Caco-2 (cell line): ENCODE data around the gene UBE2K. TPM values are rescaled to one million over a fixed set of nuclear protein-coding genes. Genes with fewer than 3 reads are reported as not detected.
"Not testable (repeated sequence)": the region's sequence is repeated elsewhere in the genome, so short reads cannot be mapped to it uniquely, and the experiment has no call there.

ENCODE experiments used
- BruUV-seq: library from RNA; stranded (reverse); fragments of 400-500 nt; replicated peaks from 2 replicates; lab custom pipeline; 2021; lab: Mats Ljungman, UMichigan
- CTCF ChIA-PET: fragments of 300-600 bp; sonication (Branson Sonifier 250); formaldehyde crosslinking; loops from one replicate; lab custom pipeline; 2022; ENCODE audit warnings: antibody characterized with exemption; lab: Charles Lee
- POLR2A ChIA-PET: fragments of 300-600 bp; sonication (Branson Sonifier 250); formaldehyde crosslinking; loops from one replicate; lab custom pipeline; 2022; ENCODE audit warnings: antibody characterized with exemption; lab: Charles Lee
- DNase-seq, 2 experiments: peaks; one replicate each; pipeline versions ENCODE4 v3.0.0 to v3.0.0-alpha.2; 2020 to 2022
- H3K27me3 ChIP-seq: replicated peaks from 2 replicates; pipeline ENCODE4 v1.6.0; 2011; ENCODE audit warnings: low read length; ENCODE audit not compliant: control insufficient read depth, insufficient read depth
- H3K36me3 ChIP-seq: 2 replicates; pipeline ENCODE4 v1.5.1; 2011; ENCODE audit warnings: low read length; ENCODE audit not compliant: control insufficient read depth, insufficient read depth
- H3K4me1 ChIP-seq: fragments of 250-450 bp; sonication (Bioruptor Pico); 2 replicates; pipeline ENCODE4 v1.5.1; 2020; ENCODE audit warnings: mild to moderate bottlenecking
- H3K4me3 ChIP-seq: 2 replicates; pipeline ENCODE4 v1.5.1; 2011; ENCODE audit warnings: low read depth, mild to moderate bottlenecking, control low read depth, low read length
- H3K9me3 ChIP-seq: fragments of 250-450 bp; sonication (Bioruptor Pico); 2 replicates; pipeline ENCODE4 v1.5.1; 2020; ENCODE audit warnings: mild to moderate bottlenecking, moderate library complexity
- H3K27ac Mint-ChIP-seq: one replicate; pipeline ENCODE4 v1.8.0; 2022; ENCODE audit warnings: mixed read lengths; ENCODE audit not compliant: unreplicated experiment
- H3K27me3 Mint-ChIP-seq: one replicate; pipeline ENCODE4 v1.8.0; 2022; ENCODE audit warnings: mixed read lengths; ENCODE audit not compliant: insufficient read depth, unreplicated experiment
- H3K36me3 Mint-ChIP-seq: one replicate; pipeline ENCODE4 v1.8.0; 2022; ENCODE audit warnings: mild to moderate bottlenecking, mixed read lengths; ENCODE audit not compliant: insufficient read depth, unreplicated experiment
- H3K4me1 Mint-ChIP-seq: one replicate; pipeline ENCODE4 v1.8.0; 2022; ENCODE audit warnings: low read depth, mixed read lengths; ENCODE audit not compliant: unreplicated experiment
- H3K4me3 Mint-ChIP-seq: one replicate; pipeline ENCODE4 v1.8.0; 2022; ENCODE audit warnings: mild to moderate bottlenecking, moderate library complexity, mixed read lengths; ENCODE audit not compliant: unreplicated experiment
- H3K9me3 Mint-ChIP-seq: one replicate; pipeline ENCODE4 v1.8.0; 2022; ENCODE audit warnings: mixed read lengths; ENCODE audit not compliant: unreplicated experiment
- CTCF ChIP-seq, 2 experiments: fragments of 200-600 bp in 1 of 2; IDR thresholded peaks; 1 replicate in 1 of 2; 2 replicates in 1 of 2; pipeline versions ENCODE4 v1.5.1 to v1.8.0; 2011 to 2022; ENCODE audit warnings: antibody characterized with exemption in 1 of 2, control low read depth in 1 of 2, inconsistent platforms in 1 of 2, low read depth in 1 of 2, low read length in 1 of 2, mild to moderate bottlenecking in 1 of 2, moderate library complexity in 1 of 2; ENCODE audit not compliant: insufficient read depth in 1 of 2, severe bottlenecking in 1 of 2, unreplicated experiment in 1 of 2
- intact Hi-C: fragments of 100-400 bp; cut with micrococcal nuclease; formaldehyde crosslinking; loops from one replicate; pipeline ENCODE4 v1.10.0; 2022; ENCODE audit not compliant: unreplicated experiment
- total RNA-seq: library from RNA; stranded (reverse); gene quantifications from 2 replicates; pipeline ENCODE4 v1.2.3, GENCODE V29; 2022

The UBE2K gene
- total RNA-seq, 1 experiment from 2014 or later = 141 TPM

DNA sequence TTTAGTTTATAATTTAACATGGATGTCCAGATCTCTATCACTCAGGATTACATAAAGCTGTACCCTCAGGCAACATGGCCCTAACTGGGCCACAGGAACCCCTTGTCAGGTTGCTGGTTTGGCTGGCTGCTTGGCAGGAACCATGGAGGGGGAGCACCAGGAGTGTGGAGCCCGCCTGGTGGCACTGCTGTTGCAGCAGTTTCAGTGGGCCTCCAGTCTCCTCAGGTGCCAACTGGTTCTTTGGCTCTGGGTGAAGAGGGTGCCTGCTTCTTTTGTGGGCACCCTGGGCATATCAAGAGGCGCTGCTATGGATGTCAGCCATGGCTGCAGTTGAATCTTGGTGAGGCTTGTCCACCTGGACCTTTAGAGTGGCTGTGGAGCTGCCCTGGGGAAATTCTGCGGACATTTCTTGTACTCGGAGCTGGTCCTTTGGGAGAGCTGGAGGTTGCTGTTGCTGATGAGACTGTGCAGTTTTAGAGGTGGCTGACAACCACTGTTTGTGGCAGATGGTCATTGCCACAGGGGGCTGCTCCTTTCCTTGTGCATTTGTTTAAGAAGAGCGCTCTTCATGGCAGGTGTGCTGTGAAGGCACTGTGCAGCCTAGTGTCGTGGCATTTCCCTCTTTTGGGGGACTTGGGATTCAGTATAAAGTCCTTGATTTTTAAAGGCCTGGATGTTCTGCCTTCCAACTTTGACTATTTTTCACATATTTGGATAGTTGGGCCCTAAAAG, 48.9 kb upstream of the UBE2K start:
- Mint-ChIP-seq H3K4me1 (no peaks in the 10 kb centered on the region), H3K36me3 (no peaks in the 10 kb centered on the region), H3K27me3 (no peaks in the 10 kb centered on the region), H3K4me3 (no peak overlapping the region), H3K9me3 (no peaks in the 10 kb centered on the region), H3K27ac (no peak overlapping the region)
- ChIA-PET POLR2A (no interaction called here), CTCF (no interaction called here)
- no peaks in the 10 kb centered on the region for H3K9me3 ChIP-seq
- BruUV-seq = no TSS peak
- no peak for DNase-seq
- H3K4me1 ChIP-seq = peaks cover 4% of the 10 kb centered on the region; the same call in 1 of the 2 replicates
- intact Hi-C loops = no loop called here
- no peaks in the 10 kb centered on the region for H3K27me3 ChIP-seq
- H3K36me3 ChIP-seq = no peaks in the 10 kb centered on the region
- TF ChIP-seq CTCF (IDR thresholded peaks at IDR 0.05; ENCODE audit: insufficient read depth in 1 of 2, low read depth in 1 of 2, low read length in 1 of 2, severe bottlenecking in 1 of 2, unreplicated experiment in 1 of 2) = no peak
- no peak overlapping the region for H3K4me3 ChIP-seq

GRCh38 chr4:39649639-39650265, 48.2 kb upstream of the UBE2K start:
- intact Hi-C loops = no loop called here
- CTCF ChIA-PET = no interaction called here
- no peaks in the 10 kb centered on the region for H3K27me3 Mint-ChIP-seq
- Histone ChIP-seq H3K9me3 (no peaks in the 10 kb centered on the region), H3K27me3 (no peaks in the 10 kb centered on the region), H3K4me3 (no peak overlapping the region), H3K36me3 (no peaks in the 10 kb centered on the region), H3K4me1 (peaks cover 4% of the 10 kb centered on the region; the same call in 1 of the 2 replicates)
- TF ChIP-seq CTCF (IDR thresholded peaks at IDR 0.05; ENCODE audit: insufficient read depth in 1 of 2, low read depth in 1 of 2, low read length in 1 of 2, severe bottlenecking in 1 of 2, unreplicated experiment in 1 of 2) = no peak
- H3K36me3 Mint-ChIP-seq = no peaks in the 10 kb centered on the region
- BruUV-seq = no TSS peak
- H3K27ac Mint-ChIP-seq = no peak overlapping the region
- POLR2A ChIA-PET = no interaction called here
- H3K9me3 Mint-ChIP-seq = no peaks in the 10 kb centered on the region
- no peak overlapping the region for H3K4me3 Mint-ChIP-seq
- no peaks in the 10 kb centered on the region for H3K4me1 Mint-ChIP-seq
- no peak for DNase-seq

DNA sequence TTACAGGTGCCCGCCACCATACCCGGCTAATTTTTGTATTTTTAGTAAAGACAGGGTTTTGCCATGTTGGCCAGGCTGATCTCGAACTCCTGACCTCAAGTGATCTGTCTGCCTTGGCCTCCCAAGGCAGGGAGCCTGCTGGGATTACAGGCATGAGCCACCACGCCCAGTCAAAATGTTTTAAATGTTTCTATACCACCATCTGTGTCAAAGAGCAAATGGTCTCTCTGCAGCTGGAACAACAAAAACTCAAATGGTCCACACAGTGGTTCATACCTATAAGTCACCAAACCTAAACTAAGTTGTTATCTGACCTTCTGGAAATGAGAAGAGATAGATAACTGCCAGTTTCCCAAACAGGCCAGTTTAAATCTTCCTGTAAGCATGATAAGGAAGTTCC, 46.4 kb upstream of the UBE2K start:
- H3K4me1 Mint-ChIP-seq, DNase-seq, H3K27me3 ChIP-seq, H3K4me1 ChIP-seq, H3K9me3 ChIP-seq, H3K36me3 Mint-ChIP-seq, CTCF ChIA-PET, BruUV-seq, H3K9me3 Mint-ChIP-seq, H3K4me3 Mint-ChIP-seq, H3K27ac Mint-ChIP-seq, H3K36me3 ChIP-seq, POLR2A ChIA-PET, intact Hi-C loops, H3K27me3 Mint-ChIP-seq, H3K4me3 ChIP-seq: not testable (repeated sequence)
